Measurements from ENCODE around the gene AQP11. TPM values are rescaled to one million over a fixed set of nuclear protein-coding genes. Genes with fewer than 3 reads are reported as not detected.

The AQP11 gene
- total and polyA plus RNA-seq, 2 experiments from 2014 or later = 3.0 to 5.1 TPM

DNA sequence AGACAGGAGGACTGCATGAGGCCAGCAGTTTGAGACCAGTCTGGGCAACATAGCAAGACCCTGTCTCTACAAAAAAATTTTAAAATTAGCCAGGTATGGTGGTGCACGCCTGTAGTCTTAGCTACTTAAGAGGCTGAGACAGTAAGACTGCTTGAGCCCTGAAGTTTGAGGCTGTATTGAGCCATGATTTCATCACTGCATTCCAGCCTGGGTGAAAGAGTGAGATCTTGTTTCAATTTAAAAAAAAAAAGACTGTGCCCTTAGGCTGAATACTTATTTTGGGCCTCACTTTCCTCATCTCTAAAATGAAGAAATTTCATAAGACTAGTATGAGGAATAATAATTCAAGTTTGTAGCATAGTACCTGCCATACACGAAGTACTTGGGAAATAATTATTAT, 6.9 kb downstream of the AQP11 start:
- peak in 1 of 2 donors; percentile 80 for DNase-seq (ENCODE audit: low read depth in 1 of 2, low spot score in 1 of 2)
- no peak overlapping the region for H3K4me3 ChIP-seq

DNA sequence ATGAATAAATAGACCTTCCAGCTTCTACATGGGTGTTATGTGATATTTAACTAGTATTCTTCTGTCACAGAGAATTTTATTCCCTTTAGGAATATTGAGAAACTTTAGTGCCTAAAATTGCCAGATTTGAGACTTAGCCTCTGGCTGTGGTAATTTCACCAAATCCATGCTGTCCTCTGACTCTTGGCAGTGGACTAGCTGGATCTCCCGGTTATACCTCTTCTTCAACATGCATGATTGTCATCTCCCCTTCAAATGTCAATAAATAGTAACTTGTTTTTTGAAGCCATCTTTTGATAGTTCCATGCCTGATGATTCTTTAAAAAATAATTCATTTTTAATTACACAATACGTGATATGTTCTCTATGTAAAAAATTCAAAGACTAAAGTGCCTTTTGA, 8.4 kb downstream of the AQP11 start:
- H3K4me1 ChIP-seq (ENCODE audit: low read depth) = peaks cover 8% of the 10 kb centered on the region
- TF ChIP-seq, protein P1, sequence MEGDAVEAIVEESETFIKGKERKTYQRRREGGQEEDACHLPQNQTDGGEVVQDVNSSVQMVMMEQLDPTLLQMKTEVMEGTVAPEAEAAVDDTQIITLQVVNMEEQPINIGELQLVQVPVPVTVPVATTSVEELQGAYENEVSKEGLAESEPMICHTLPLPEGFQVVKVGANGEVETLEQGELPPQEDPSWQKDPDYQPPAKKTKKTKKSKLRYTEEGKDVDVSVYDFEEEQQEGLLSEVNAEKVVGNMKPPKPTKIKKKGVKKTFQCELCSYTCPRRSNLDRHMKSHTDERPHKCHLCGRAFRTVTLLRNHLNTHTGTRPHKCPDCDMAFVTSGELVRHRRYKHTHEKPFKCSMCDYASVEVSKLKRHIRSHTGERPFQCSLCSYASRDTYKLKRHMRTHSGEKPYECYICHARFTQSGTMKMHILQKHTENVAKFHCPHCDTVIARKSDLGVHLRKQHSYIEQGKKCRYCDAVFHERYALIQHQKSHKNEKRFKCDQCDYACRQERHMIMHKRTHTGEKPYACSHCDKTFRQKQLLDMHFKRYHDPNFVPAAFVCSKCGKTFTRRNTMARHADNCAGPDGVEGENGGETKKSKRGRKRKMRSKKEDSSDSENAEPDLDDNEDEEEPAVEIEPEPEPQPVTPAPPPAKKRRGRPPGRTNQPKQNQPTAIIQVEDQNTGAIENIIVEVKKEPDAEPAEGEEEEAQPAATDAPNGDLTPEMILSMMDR (IDR thresholded peaks at IDR 0.05; ENCODE audit: low read depth, low read length) = no peak
- no peaks in the 10 kb centered on the region for H3K27me3 ChIP-seq
- H3K36me3 ChIP-seq = no peaks in the 10 kb centered on the region
- DNase-seq (ENCODE audit: low read depth in 1 of 2, low spot score in 1 of 2) = no peak
- no peaks in the 10 kb centered on the region for H3K9me3 ChIP-seq (ENCODE audit: low read depth)
- no peak overlapping the region for H3K4me3 ChIP-seq
- H3K27ac ChIP-seq = no peak overlapping the region

More for the DNA sequence above, 6.9 kb downstream of the AQP11 start:
- Histone ChIP-seq H3K36me3 (no peaks in the 10 kb centered on the region), H3K27ac (no peak overlapping the region), H3K4me1 (ENCODE audit: low read depth) (no peaks in the 10 kb centered on the region), H3K9me3 (ENCODE audit: low read depth) (no peaks in the 10 kb centered on the region), H3K27me3 (no peaks in the 10 kb centered on the region)
- TF ChIP-seq, protein P1 (IDR thresholded peaks at IDR 0.05; ENCODE audit: low read depth, low read length) = no peak

DNA sequence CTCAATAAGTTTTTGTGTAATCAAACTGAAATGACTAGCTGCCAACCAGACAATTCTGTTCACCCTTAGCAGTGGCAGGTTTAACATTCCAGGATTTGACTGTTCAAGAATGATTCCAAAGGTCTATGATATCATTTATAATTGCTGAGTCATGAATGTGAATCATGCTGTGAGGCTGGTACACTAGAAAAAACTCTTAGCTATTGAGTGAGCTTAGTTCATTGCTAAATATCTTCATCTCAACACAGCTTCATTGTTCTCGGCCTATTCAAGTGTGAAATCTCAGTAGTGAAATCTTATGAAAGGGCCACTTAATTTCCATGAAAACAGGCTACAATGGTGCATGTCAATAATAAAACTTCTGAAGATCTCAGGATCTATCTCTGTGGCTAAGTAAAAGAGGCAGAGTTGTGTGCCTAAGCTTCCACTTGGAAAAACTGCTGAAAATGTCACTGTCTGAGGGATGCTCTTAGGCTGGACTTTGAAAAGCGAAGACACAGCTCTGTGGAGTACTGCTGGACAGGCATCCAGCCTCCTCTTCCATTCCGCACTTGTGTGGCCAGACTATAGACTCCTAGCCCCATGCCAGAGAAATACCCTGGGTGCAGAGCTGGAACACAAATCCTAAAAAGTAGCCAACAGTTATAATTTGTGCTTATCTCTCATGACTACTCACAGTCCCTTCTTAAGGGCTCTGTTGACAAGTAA, 12.8 kb downstream of the AQP11 start:
- Histone ChIP-seq H3K9me3 (ENCODE audit: low read depth) (no peaks in the 10 kb centered on the region), H3K27me3 (no peaks in the 10 kb centered on the region), H3K27ac (peak overlapping the region; percentile 42), H3K4me1 (ENCODE audit: low read depth) (peaks cover 13% of the 10 kb centered on the region), H3K4me3 (no peak overlapping the region), H3K36me3 (no peaks in the 10 kb centered on the region)
- TF ChIP-seq, protein P1 (IDR thresholded peaks at IDR 0.05; ENCODE audit: low read depth, low read length) = no peak
- peak; percentile 5 to 87 for DNase-seq (ENCODE audit: low read depth in 1 of 2, low spot score in 1 of 2)

DNA sequence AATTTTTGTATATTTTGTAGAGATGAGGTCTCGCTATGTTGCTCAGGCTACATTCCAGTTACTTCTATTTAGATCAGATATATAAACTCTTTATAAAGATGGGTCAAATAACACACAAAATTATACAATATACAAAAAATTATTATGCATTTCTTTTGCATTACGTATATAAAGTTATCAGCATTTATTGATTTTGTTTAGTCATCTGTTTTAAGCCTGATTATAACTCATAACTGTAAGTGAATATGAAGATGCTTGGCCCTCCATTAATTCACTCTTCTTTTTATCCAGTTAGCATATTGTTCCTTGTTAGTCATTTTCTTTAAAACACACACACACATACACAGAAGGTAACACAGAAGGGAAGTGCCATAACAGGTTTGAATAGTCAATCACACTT, 14.5 kb downstream of the AQP11 start:
- Histone ChIP-seq H3K4me1 (ENCODE audit: low read depth) (peaks cover 13% of the 10 kb centered on the region), H3K4me3 (no peak overlapping the region), H3K27me3 (no peaks in the 10 kb centered on the region), H3K36me3 (peaks cover 4% of the 10 kb centered on the region), H3K9me3 (ENCODE audit: low read depth) (no peaks in the 10 kb centered on the region), H3K27ac (no peak overlapping the region)
- DNase-seq (ENCODE audit: low read depth in 1 of 2, low spot score in 1 of 2) = no peak
- TF ChIP-seq, protein P1 (IDR thresholded peaks at IDR 0.05; ENCODE audit: low read depth, low read length) = no peak

DNA sequence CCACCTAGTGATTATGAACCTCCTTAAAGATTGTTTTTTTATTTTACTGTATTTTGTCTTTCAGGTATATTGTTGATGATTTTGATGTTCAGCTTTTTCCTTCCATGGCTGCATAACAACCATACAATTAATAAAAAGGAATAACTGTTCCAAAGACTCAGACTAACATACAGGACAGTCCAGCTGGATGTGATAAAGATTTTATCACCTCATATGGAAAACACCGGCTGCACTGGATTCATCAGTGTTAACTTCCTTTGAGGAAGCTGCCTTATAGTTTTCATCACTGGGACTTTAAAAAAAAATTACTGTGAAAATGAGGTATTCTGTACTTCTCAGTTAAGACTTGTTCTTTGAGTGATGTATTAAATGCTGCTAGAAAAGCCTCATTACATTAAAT, 19.5 kb downstream of the AQP11 start:
- Histone ChIP-seq H3K4me3 (no peak overlapping the region), H3K27me3 (no peaks in the 10 kb centered on the region), H3K27ac (no peak overlapping the region), H3K9me3 (ENCODE audit: low read depth) (no peaks in the 10 kb centered on the region), H3K36me3 (peaks cover 12% of the 10 kb centered on the region), H3K4me1 (ENCODE audit: low read depth) (no peaks in the 10 kb centered on the region)
- TF ChIP-seq, protein P1 (IDR thresholded peaks at IDR 0.05; ENCODE audit: low read depth, low read length) = no peak
- no peak for DNase-seq (ENCODE audit: low read depth in 1 of 2, low spot score in 1 of 2)

All from cardiac muscle cell (in vitro differentiated cells and primary cell).